A549 (cell line): Measurements from ENCODE around the gene ETS2. TPM values are rescaled to one million over a fixed set of nuclear protein-coding genes. Genes with fewer than 3 reads are reported as not detected.
"Not testable (repeated sequence)": the region's sequence is repeated elsewhere in the genome, so short reads cannot be mapped to it uniquely, and the experiment has no call there.

Experiments used
- ATAC-seq, 2 experiments: fragments of 200-7000 bp in 1 of 2; fragments of >200 bp in 1 of 2; cut with Nextera tagmentation in 1 of 2; cut with Tn5 transposase in 1 of 2; 3 replicates each; pipeline versions ENCODE4 v1.8.0 to v1.9.1; 2018 to 2020; ENCODE audit warnings: mild to moderate bottlenecking in 1 of 2, moderate library complexity in 1 of 2
- CTCF ChIA-PET: fragments of 300-600 bp; sonication (Branson Sonifier 250); formaldehyde crosslinking; extraction: SDS; loops from one replicate; lab custom pipeline; 2021; ENCODE audit warnings: antibody characterized with exemption, inconsistent platforms; lab: Yijun Ruan, JAX
- POLR2A ChIA-PET: fragments of 350-600 bp; formaldehyde crosslinking; extraction: SDS; loops from one replicate; lab custom pipeline; 2021; ENCODE audit warnings: antibody characterized with exemption, inconsistent platforms; lab: Yijun Ruan, JAX
- DNase-seq, 2 experiments: peaks; one replicate each; pipeline versions ENCODE4 v3.0.0 to v3.0.0-alpha.2; 2011 to 2016; ENCODE audit warnings: low read depth in 1 of 2, low spot score in 1 of 2
- FAIRE-seq: peaks from 2 replicates; lab custom pipeline; 2011; peaks lifted over from hg19 to GRCh38; lab: Jason Lieb, UNC
- H3K27ac ChIP-seq, 2 experiments: fragments of >200 bp; sonication (Bioruptor Twin); formaldehyde crosslinking; 3 replicates each; pipeline ENCODE4 v1.5.1; 2016 to 2017
- H3K4me1 ChIP-seq: fragments of >200 bp; sonication (Bioruptor Twin); formaldehyde crosslinking; 3 replicates; pipeline ENCODE4 v1.6.1; 2016
- H3K4me2 ChIP-seq: fragments of >200 bp; sonication (Bioruptor Twin); formaldehyde crosslinking; 3 replicates; pipeline ENCODE4 v1.6.1; 2016
- H3K4me3 ChIP-seq: fragments of >200 bp; sonication (Bioruptor Twin); formaldehyde crosslinking; 3 replicates; pipeline ENCODE4 v1.5.1; 2016
- H3K9me3 ChIP-seq: fragments of >200 bp; sonication (Bioruptor Twin); formaldehyde crosslinking; 3 replicates; pipeline ENCODE4 v1.6.1; 2016
- CBX2 ChIP-seq: fragments of 200-600 bp; sonication (generic); IDR thresholded peaks from 2 replicates; pipeline ENCODE4 v1.6.1; 2016; ENCODE audit warnings: low read depth, mild to moderate bottlenecking, borderline replicate concordance
- EHF ChIP-seq: fragments of 250-450 bp; sonication (Bioruptor Pico); IDR thresholded peaks from 2 replicates; pipeline ENCODE4 v1.5.0; 2020; ENCODE audit warnings: mild to moderate bottlenecking
- EHMT2 ChIP-seq: fragments of 200-600 bp; sonication (generic); IDR thresholded peaks from 2 replicates; pipeline ENCODE4 v1.6.1; 2016; ENCODE audit warnings: antibody characterized with exemption, low read depth, mild to moderate bottlenecking, moderate library complexity
- FOXS1 ChIP-seq: fragments of 250-450 bp; sonication (Bioruptor Pico); IDR thresholded peaks from 2 replicates; pipeline ENCODE4 v1.5.0; 2020; ENCODE audit warnings: mild to moderate bottlenecking, moderate library complexity
- HDAC2 ChIP-seq: fragments of 200-600 bp; sonication (generic); IDR thresholded peaks from 2 replicates; pipeline ENCODE4 v1.6.1; 2016
- JUN ChIP-seq, 2 experiments: fragments of >200 bp; sonication (Bioruptor Twin); formaldehyde crosslinking; IDR thresholded peaks; 2 replicates in 1 of 2; 3 replicates in 1 of 2; pipeline ENCODE4 v1.6.1; 2016 to 2017
- JUNB ChIP-seq: fragments of >200 bp; sonication (Bioruptor Twin); formaldehyde crosslinking; IDR thresholded peaks from 2 replicates; pipeline ENCODE4 v1.6.1; 2016
- KDM5A ChIP-seq: fragments of 200-600 bp; sonication (generic); IDR thresholded peaks from 2 replicates; pipeline ENCODE4 v1.6.1; 2016; ENCODE audit warnings: antibody characterized with exemption, mild to moderate bottlenecking
- NPAS2 ChIP-seq: fragments of 250-450 bp; sonication (Bioruptor Pico); IDR thresholded peaks from 2 replicates; pipeline ENCODE4 v1.8.0; 2022; ENCODE audit warnings: mild to moderate bottlenecking, moderate library complexity, borderline replicate concordance
- POLR2AphosphoS2 ChIP-seq: conservative IDR thresholded peaks from 2 replicates; pipeline ENCODE4 v1.6.1; 2012; ENCODE audit warnings: low read length, improper control_type of control experiment, inconsistent platforms
- RAD21 ChIP-seq, 2 experiments: fragments of >200 bp in 1 of 2; sonication (Bioruptor Twin) in 1 of 2; formaldehyde crosslinking in 1 of 2; IDR thresholded peaks in 1 of 2; conservative IDR thresholded peaks in 1 of 2; 2 replicates in 1 of 2; 3 replicates in 1 of 2; pipeline ENCODE4 v1.6.1; 2012 to 2018; ENCODE audit warnings: inconsistent platforms in 1 of 2
- SMC3 ChIP-seq: fragments of >200 bp; sonication (Bioruptor Twin); formaldehyde crosslinking; IDR thresholded peaks from 3 replicates; pipeline ENCODE4 v1.6.1; 2018; ENCODE audit warnings: inconsistent platforms
- TFCP2L1 ChIP-seq: fragments of 250-450 bp; sonication (Bioruptor Pico); IDR thresholded peaks from 2 replicates; pipeline ENCODE4 v1.5.0; 2021; ENCODE audit warnings: mild to moderate bottlenecking
- TP53 ChIP-seq: fragments of 250-450 bp; sonication (Bioruptor Pico); IDR thresholded peaks from 2 replicates; pipeline ENCODE4 v1.5.0; 2021; ENCODE audit warnings: mild to moderate bottlenecking, moderate library complexity
- WGBS: methylation state at CpG from one replicate; pipeline ENCODE4 v1.1.6; 2017; ENCODE audit errors: missing lambda C conversion rate; 5-methylcytosine and 5-hydroxymethylcytosine counted together
- polyA plus RNA-seq, 4 experiments: library from polyadenylated mRNA; depleted of rRNA in 3 of 4; stranded (reverse); fragments of >200 nt; fragmentation: RNase III in 1 of 4; extraction: RNeasy Plus Mini Kit Qiagen cat#74134 plus additional on column Dnase treatment in 1 of 4; gene quantifications; 2 replicates in 3 of 4; 3 replicates in 1 of 4; pipeline ENCODE4 v1.2.3, GENCODE V29; 2011 to 2017
- TF ChIP-seq, protein P1 (sequence below): IDR thresholded peaks from 2 replicates; pipeline ENCODE4 v1.6.1; 2012
- TF ChIP-seq, protein P2 (sequence below): IDR thresholded peaks from 2 replicates; pipeline ENCODE4 v1.6.1; 2012; ENCODE audit warnings: low read depth, borderline replicate concordance
- TF ChIP-seq, protein P3 (sequence below): fragments of >200 bp; sonication (Bioruptor Twin); formaldehyde crosslinking; IDR thresholded peaks from 2 replicates; pipeline ENCODE4 v1.6.1; 2016
- TF ChIP-seq, protein P4 (sequence below): IDR thresholded peaks from 2 replicates; pipeline ENCODE4 v1.6.1; 2012

The ETS2 gene
- polyA plus RNA-seq, 2 of the 4 experiments (the other 2 are of a cell fraction): 41.6 to 45.5 TPM

DNA sequence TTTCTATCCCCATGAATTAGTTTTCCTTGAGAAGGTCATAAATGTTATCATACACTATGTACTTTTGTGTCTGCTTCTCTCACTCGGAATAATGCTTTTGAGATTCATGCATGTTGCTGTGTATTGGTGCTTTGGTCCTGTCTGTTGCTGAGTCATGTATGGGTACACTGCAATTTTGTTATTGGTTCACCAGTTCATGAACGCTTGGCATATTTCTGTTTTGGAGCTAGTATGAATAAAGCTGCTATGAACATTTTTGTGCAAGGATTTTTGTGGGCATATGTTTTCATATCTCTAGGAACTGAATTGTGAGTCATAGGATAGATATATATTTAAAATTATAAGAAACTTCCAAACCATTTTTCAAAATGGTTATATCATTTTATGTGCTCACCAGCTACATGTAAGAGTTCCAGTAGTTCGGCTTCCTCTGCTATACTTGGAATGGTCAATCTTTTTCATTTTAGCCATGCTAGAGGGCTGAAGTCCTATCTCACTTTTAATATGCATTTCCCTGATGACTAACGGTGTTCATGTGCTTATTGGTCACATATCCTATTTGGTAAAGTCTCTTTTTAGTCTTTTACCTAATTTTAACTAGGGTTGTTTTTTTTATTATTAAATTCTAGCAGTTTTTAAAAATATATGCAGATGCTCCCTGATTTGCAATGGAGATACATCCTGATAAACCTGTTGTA lies 38.2 kb downstream of the ETS2 start:
- no peak for DNase-seq
- POLR2A ChIA-PET: no interaction called here
- no peak for TF ChIP-seq JUNB
- TF ChIP-seq NPAS2: no peak
- TF ChIP-seq KDM5A: no peak
- TF ChIP-seq, protein P1, sequence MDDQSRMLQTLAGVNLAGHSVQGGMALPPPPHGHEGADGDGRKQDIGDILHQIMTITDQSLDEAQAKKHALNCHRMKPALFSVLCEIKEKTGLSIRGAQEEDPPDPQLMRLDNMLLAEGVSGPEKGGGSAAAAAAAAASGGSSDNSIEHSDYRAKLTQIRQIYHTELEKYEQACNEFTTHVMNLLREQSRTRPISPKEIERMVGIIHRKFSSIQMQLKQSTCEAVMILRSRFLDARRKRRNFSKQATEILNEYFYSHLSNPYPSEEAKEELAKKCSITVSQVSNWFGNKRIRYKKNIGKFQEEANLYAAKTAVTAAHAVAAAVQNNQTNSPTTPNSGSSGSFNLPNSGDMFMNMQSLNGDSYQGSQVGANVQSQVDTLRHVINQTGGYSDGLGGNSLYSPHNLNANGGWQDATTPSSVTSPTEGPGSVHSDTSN: no peak
- TF ChIP-seq TFCP2L1 (CRISPR knock-in tag): no peak
- no peak for TF ChIP-seq EHMT2
- no peak for TF ChIP-seq EHF (CRISPR knock-in tag)
- TF ChIP-seq CBX2: no peak
- TF ChIP-seq, protein P2, sequence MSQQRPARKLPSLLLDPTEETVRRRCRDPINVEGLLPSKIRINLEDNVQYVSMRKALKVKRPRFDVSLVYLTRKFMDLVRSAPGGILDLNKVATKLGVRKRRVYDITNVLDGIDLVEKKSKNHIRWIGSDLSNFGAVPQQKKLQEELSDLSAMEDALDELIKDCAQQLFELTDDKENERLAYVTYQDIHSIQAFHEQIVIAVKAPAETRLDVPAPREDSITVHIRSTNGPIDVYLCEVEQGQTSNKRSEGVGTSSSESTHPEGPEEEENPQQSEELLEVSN: no peak
- TF ChIP-seq JUN (IDR thresholded peaks at IDR 0.05): no peak
- TF ChIP-seq FOXS1 (CRISPR knock-in tag): no peak
- no peak for TF ChIP-seq TP53 (CRISPR knock-in tag)
- TF ChIP-seq HDAC2: no peak
- TF ChIP-seq, protein P3, sequence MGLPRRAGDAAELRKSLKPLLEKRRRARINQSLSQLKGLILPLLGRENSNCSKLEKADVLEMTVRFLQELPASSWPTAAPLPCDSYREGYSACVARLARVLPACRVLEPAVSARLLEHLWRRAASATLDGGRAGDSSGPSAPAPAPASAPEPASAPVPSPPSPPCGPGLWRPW: no peak
- TF ChIP-seq SMC3: no peak
- no peak for TF ChIP-seq POLR2AphosphoS2
- TF ChIP-seq, all 56 proteins: peak for 0
- WGBS: 72% methylated on average over 4 of the region's 4 CpGs
- CTCF ChIA-PET: no interaction called here
- H3K9me3 ChIP-seq: peaks cover 6% of the 10 kb centered on the region; the same call in 1 of the 3 replicates
- H3K4me3 ChIP-seq: no peak overlapping the region
- ATAC-seq (no peak), FAIRE-seq (no peak)
- peak overlapping the region; percentile 5 to 59; a peak in 2 of 6 replicates for H3K27ac ChIP-seq
- H3K4me1 ChIP-seq: peaks cover 29% of the 10 kb centered on the region
- H3K4me2 ChIP-seq: no peak overlapping the region

DNA sequence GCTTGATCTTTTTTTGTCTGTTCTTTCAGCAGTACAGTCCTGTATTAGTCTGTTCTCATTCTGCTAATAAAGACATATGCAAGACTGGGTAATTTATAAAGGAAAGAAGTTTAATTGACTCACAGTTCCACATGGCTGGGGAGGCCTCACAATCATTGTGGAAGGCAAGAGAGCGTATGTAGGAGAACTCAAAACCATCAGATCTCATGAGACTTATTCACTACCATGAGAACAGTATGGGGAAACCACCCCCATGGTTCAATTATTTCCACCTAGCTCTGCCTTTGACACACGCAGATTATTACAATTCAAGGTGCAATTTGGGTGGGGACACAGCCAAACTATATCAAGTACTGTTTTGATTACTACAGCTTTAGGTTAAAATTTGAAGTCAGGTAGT lies 39.6 kb downstream of the ETS2 start:
- ATAC-seq, POLR2A ChIA-PET, CTCF ChIA-PET, H3K9me3 ChIP-seq, H3K4me3 ChIP-seq, H3K27ac ChIP-seq, DNase-seq, H3K4me2 ChIP-seq, FAIRE-seq: not testable (repeated sequence)
- WGBS: 96% methylated on average over 2 of the region's 2 CpGs
- H3K4me1 ChIP-seq: peaks cover 15% of the 10 kb centered on the region

DNA sequence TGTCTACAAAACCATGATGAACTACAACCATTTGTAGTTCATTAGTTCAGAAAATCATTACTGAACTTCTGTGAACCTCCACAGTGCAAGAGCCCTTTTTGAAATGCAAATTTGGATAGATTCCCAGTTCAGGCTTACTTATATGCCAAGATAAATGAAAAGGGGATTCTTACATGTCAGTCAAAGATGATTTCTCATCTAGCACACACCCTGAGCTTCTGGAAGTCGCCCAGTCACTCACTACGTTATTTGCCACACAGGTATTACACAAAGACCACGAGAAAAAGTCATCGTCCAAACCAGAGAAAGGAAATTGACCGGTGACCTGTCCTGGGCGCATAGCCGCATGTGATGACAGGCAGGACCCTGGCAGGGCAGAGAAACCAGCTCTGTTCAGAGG lies 41.8 kb downstream of the ETS2 start:
- FAIRE-seq: no peak
- Histone ChIP-seq H3K4me1 (peaks cover 16% of the 10 kb centered on the region), H3K4me3 (no peak overlapping the region), H3K4me2 (no peak overlapping the region), H3K27ac (peak overlapping the region in 1 of 2 experiments; percentile 42; a peak in 3 of 6 replicates), H3K9me3 (peaks cover 2% of the 10 kb centered on the region; the same call in 1 of the 3 replicates)
- no peak for ATAC-seq
- POLR2A ChIA-PET: no interaction called here
- CTCF ChIA-PET: no interaction called here
- no peak for DNase-seq
- WGBS: 62% methylated on average over 7 of the region's 7 CpGs
- TF ChIP-seq RAD21 (conservative IDR thresholded peaks at IDR 0.05 in 1 of 2, IDR thresholded peaks at IDR 0.05 in 1 of 2): no peak

DNA sequence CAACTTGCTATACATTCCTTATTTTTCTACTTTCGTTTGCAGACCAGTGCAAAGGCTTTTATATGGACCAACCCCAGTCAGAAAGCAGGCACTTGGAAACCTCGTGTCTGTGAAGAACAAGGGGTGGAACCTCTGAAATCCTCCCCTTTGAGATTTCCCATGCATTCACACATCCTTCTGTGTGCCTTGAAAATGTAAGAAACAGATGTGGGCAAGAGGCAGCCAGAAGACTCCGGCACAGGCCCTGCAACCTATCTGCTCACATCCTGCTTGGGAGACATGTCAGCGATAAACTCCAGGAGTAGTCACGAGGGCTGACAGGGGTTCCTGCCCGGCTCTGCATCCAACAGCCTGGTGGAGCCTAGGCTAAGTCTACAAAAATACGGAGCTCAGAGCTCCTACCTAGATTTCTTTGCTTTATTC lies 42.5 kb downstream of the ETS2 start:
- POLR2A ChIA-PET: no interaction called here
- H3K27ac ChIP-seq: peak overlapping the region in 1 of 2 experiments; percentile 58; a peak in 2 of 6 replicates

More for the DNA sequence above, 42.5 kb downstream of the ETS2 start:
- FAIRE-seq: no peak
- H3K4me1 ChIP-seq: peaks cover 22% of the 10 kb centered on the region
- no peak overlapping the region for H3K4me3 ChIP-seq
- H3K4me2 ChIP-seq: no peak overlapping the region
- ATAC-seq: no peak
- H3K9me3 ChIP-seq: peaks cover 2% of the 10 kb centered on the region; the same call in 1 of the 3 replicates
- WGBS: 83% methylated on average over 7 of the region's 7 CpGs
- no peak for DNase-seq
- CTCF ChIA-PET: no interaction called here
- TF ChIP-seq, protein P4, sequence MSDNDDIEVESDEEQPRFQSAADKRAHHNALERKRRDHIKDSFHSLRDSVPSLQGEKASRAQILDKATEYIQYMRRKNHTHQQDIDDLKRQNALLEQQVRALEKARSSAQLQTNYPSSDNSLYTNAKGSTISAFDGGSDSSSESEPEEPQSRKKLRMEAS: no peak
